HL-60 (cell line): ENCODE measurements around the gene SGCA.

Experiments
- DNase-seq, 2 experiments: peaks; one replicate each; pipeline ENCODE4 v3.0.0-alpha.2; 2010 to 2020; ENCODE audit warnings: low read depth in 1 of 2, low spot score in 1 of 2
- H3K27ac ChIP-seq: fragments of 250-450 bp; sonication (Bioruptor Pico); replicated peaks from 2 replicates; pipeline ENCODE4 v1.5.1; 2020; ENCODE audit warnings: mild to moderate bottlenecking, moderate library complexity
- H3K27me3 ChIP-seq: fragments of 250-450 bp; sonication (Bioruptor Pico); 2 replicates; pipeline ENCODE4 v1.5.1; 2021; ENCODE audit warnings: mild to moderate bottlenecking, moderate library complexity; ENCODE audit not compliant: insufficient read depth, poor library complexity, severe bottlenecking
- H3K4me3 ChIP-seq: replicated peaks from 2 replicates; pipeline ENCODE4 v1.5.1; 2011; ENCODE audit warnings: mild to moderate bottlenecking, control low read depth, low read length; ENCODE audit not compliant: insufficient read depth
- GABPA ChIP-seq: IDR thresholded peaks from 2 replicates; pipeline ENCODE4 v1.6.1; 2012; ENCODE audit warnings: low read depth
- POLR2AphosphoS5 ChIP-seq: IDR thresholded peaks from 2 replicates; pipeline ENCODE4 v1.6.1; 2012; ENCODE audit warnings: low read depth
- SPI1 ChIP-seq: IDR thresholded peaks from 2 replicates; pipeline ENCODE4 v1.6.1; 2012; ENCODE audit warnings: low read depth, mild to moderate bottlenecking, borderline replicate concordance
- TF ChIP-seq, protein P1 (sequence below): IDR thresholded peaks from 2 replicates; pipeline ENCODE4 v1.6.1; 2012; ENCODE audit warnings: low read depth; ENCODE audit not compliant: insufficient replicate concordance
- TF ChIP-seq, protein P2 (sequence below): IDR thresholded peaks from one replicate; pipeline ENCODE4 v1.5.1; 2011; ENCODE audit warnings: low read length, control low read depth, inconsistent platforms; ENCODE audit not compliant: insufficient read depth

SGCA gene

DNA sequence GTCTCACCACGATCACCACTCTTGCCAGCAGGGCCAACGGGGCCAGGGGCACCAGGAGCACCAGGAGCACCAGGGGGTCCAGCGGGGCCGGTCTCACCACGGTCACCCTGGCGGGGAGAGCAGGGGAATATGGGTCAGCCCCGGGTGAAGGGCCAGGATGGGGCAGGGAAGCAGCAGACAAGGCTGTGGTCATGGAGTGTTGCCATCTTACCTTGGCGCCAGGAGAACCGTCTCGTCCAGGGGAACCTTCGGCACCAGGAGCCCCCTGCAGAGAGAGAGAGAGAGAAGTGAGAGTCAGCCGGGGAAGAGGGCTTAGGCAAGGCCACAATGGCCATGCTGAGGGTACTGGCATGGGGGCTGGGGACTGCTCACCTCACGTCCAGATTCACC is 22.7 kb downstream of the SGCA start:
- Histone ChIP-seq H3K4me3 (no peak overlapping the region), H3K27ac (no peak overlapping the region), H3K27me3 (no peaks in the 10 kb centered on the region)
- DNase-seq, result no peak
- no peak for TF ChIP-seq SPI1
- TF ChIP-seq, protein P1, sequence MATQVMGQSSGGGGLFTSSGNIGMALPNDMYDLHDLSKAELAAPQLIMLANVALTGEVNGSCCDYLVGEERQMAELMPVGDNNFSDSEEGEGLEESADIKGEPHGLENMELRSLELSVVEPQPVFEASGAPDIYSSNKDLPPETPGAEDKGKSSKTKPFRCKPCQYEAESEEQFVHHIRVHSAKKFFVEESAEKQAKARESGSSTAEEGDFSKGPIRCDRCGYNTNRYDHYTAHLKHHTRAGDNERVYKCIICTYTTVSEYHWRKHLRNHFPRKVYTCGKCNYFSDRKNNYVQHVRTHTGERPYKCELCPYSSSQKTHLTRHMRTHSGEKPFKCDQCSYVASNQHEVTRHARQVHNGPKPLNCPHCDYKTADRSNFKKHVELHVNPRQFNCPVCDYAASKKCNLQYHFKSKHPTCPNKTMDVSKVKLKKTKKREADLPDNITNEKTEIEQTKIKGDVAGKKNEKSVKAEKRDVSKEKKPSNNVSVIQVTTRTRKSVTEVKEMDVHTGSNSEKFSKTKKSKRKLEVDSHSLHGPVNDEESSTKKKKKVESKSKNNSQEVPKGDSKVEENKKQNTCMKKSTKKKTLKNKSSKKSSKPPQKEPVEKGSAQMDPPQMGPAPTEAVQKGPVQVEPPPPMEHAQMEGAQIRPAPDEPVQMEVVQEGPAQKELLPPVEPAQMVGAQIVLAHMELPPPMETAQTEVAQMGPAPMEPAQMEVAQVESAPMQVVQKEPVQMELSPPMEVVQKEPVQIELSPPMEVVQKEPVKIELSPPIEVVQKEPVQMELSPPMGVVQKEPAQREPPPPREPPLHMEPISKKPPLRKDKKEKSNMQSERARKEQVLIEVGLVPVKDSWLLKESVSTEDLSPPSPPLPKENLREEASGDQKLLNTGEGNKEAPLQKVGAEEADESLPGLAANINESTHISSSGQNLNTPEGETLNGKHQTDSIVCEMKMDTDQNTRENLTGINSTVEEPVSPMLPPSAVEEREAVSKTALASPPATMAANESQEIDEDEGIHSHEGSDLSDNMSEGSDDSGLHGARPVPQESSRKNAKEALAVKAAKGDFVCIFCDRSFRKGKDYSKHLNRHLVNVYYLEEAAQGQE, result no peak
- no peak for TF ChIP-seq POLR2AphosphoS5
- no peak for TF ChIP-seq GABPA
- TF ChIP-seq, protein P2, sequence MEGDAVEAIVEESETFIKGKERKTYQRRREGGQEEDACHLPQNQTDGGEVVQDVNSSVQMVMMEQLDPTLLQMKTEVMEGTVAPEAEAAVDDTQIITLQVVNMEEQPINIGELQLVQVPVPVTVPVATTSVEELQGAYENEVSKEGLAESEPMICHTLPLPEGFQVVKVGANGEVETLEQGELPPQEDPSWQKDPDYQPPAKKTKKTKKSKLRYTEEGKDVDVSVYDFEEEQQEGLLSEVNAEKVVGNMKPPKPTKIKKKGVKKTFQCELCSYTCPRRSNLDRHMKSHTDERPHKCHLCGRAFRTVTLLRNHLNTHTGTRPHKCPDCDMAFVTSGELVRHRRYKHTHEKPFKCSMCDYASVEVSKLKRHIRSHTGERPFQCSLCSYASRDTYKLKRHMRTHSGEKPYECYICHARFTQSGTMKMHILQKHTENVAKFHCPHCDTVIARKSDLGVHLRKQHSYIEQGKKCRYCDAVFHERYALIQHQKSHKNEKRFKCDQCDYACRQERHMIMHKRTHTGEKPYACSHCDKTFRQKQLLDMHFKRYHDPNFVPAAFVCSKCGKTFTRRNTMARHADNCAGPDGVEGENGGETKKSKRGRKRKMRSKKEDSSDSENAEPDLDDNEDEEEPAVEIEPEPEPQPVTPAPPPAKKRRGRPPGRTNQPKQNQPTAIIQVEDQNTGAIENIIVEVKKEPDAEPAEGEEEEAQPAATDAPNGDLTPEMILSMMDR, result no peak

DNA sequence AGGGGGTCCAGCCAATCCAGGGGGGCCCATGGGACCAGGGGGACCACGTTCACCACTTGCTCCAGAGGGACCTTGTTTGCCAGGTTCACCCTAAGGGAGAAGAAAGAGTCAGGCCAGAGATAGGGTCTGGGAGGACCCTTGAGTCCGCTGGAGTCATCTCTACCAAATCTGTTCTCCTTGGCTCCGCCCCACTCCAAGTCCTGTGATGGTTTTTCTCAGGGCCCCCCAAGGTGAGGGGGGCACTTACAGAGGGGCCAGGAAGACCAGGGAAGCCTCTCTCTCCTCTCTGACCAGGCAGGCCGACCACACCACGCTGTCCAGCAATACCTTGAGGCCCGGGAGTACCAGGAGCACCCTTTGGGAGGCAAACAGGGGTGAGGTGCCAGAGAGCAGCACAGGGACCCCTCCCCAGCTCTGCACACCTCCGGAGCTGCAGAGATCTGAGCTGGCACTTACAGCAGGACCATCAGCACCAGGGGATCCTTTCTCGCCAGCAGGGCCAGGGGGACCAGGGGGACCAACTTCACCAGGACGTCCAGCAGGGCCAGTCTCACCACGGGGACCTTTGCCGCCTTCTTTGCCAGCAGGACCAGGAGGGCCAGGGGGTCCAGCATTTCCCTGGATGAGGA is 23.2 kb downstream of the SGCA start:
- TF ChIP-seq, protein P2, result no peak
- TF ChIP-seq GABPA (no peak), SPI1 (no peak), POLR2AphosphoS5 (no peak)
- TF ChIP-seq, protein P1, result no peak
- no peak overlapping the region for H3K4me3 ChIP-seq
- no peak for DNase-seq
- H3K27me3 ChIP-seq, result no peaks in the 10 kb centered on the region
- H3K27ac ChIP-seq, result no peak overlapping the region

DNA sequence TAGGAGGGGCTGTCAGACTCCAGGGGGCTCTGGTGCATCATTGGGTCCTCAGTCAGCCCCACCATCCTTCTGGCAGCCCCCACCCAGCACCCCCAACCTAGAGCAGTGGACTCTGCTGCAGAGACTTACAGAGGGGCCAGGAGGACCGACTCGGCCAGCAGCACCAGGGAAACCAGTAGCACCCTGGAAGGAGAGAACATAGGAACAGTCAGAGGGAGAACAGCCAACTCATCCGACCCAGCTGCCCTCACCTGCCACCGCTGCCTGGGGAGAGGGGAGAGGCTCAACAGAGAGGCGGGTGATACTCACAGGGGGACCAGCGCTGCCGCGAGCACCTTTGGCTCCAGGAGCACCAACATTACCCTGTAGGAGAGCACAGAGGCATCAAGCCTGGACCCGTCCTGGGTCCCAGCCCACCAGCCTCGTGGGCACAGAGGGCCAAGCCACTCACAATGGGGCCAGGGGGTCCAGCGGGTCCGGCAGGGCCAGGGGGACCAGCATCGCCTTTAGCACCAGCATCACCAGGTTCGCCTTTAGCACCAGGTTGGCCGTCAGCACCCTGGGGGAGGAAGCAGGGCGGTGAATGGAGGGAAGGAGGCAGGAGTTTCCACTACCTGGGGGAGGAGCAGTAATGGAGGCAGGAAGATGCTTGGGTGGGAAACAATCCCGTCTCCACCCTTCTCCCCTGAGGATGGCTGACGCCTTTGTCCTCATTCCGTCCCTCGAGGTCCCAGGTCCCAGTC is 23.9 kb downstream of the SGCA start:
- TF ChIP-seq GABPA (no peak), POLR2AphosphoS5 (no peak), SPI1 (no peak)
- TF ChIP-seq, protein P1, result no peak
- TF ChIP-seq, protein P2, result no peak

More for the DNA sequence above, 23.9 kb downstream of the SGCA start:
- Histone ChIP-seq H3K27me3 (no peaks in the 10 kb centered on the region), H3K4me3 (no peak overlapping the region), H3K27ac (no peak overlapping the region)
- no peak for DNase-seq
